Uterus (tissue), 4 donors: Measurements from ENCODE around the gene CHMP6. TPM values are rescaled to one million over a fixed set of nuclear protein-coding genes. Genes with fewer than 3 reads are reported as not detected.

ENCODE experiments used
- DNase-seq, 2 donors: peaks; one replicate each; pipeline ENCODE4 v3.0.0-alpha.2; 2019 to 2020
- H3K27ac ChIP-seq, 2 donors: fragments of 200-600 bp; sonication (generic); 1 replicate in 1 of 2; 2 replicates in 1 of 2; pipeline ENCODE4 v1.5.1; 2016 to 2018
- H3K27me3 ChIP-seq, 2 donors: fragments of 200-600 bp; sonication (generic); one replicate each; pipeline ENCODE4 v1.5.1; 2018 to 2019; ENCODE audit warnings: control low read depth in 1 of 2
- H3K36me3 ChIP-seq, 2 donors: fragments of 200-600 bp; sonication (generic); one replicate each; pipeline ENCODE4 v1.5.1; 2019; ENCODE audit warnings: control low read depth in 1 of 2
- H3K4me1 ChIP-seq, 2 donors: fragments of 200-600 bp; sonication (generic); one replicate each; pipeline ENCODE4 v1.5.1; 2018 to 2019; ENCODE audit warnings: control low read depth in 1 of 2
- H3K4me3 ChIP-seq, 2 donors: fragments of 200-600 bp; sonication (generic); 1 replicate in 1 of 2; 2 replicates in 1 of 2; pipeline ENCODE4 v1.5.1; 2018 to 2019; ENCODE audit warnings: mild to moderate bottlenecking in 1 of 2
- H3K9me3 ChIP-seq, 2 donors: fragments of 200-600 bp; sonication (generic); one replicate each; pipeline ENCODE4 v1.5.1; 2019; ENCODE audit warnings: control low read depth in 1 of 2
- CTCF ChIP-seq, 4 experiments: fragments of 200-600 bp in 2 of 4; fragments of 450-650 bp in 2 of 4; sonication (generic) in 2 of 4; IDR thresholded peaks; one replicate each; pipeline ENCODE4 v1.5.1; 2016 to 2019; ENCODE audit warnings: antibody characterized with exemption in 4 of 4, mild to moderate bottlenecking in 2 of 4, moderate library complexity in 1 of 4
- POLR2A ChIP-seq, 2 donors: fragments of 450-650 bp; IDR thresholded peaks; one replicate each; pipeline ENCODE4 v1.6.1; 2016; ENCODE audit warnings: antibody characterized with exemption in 2 of 2, mild to moderate bottlenecking in 1 of 2, moderate library complexity in 1 of 2
- intact Hi-C: fragments of 100-400 bp; cut with DNase I; formaldehyde crosslinking; loops from one replicate; pipeline ENCODE4 v1.15.1; 2023; ENCODE audit warnings: low total_unique reads
- total RNA-seq, 4 donors: library from RNA; depleted of rRNA in 3 of 4; stranded (reverse); fragments of >200 nt in 3 of 4; gene quantifications; one replicate each; pipeline versions ENCODE4 v1.1.0 to v1.2.4, GENCODE V29; 2014 to 2023
- donor health status: DM: yes; HTN: yes; CAD: no.

The CHMP6 gene
- total RNA-seq, 4 donors from 2014 or later, result 3.6 to 33.2 (median 19.8) TPM

DNA sequence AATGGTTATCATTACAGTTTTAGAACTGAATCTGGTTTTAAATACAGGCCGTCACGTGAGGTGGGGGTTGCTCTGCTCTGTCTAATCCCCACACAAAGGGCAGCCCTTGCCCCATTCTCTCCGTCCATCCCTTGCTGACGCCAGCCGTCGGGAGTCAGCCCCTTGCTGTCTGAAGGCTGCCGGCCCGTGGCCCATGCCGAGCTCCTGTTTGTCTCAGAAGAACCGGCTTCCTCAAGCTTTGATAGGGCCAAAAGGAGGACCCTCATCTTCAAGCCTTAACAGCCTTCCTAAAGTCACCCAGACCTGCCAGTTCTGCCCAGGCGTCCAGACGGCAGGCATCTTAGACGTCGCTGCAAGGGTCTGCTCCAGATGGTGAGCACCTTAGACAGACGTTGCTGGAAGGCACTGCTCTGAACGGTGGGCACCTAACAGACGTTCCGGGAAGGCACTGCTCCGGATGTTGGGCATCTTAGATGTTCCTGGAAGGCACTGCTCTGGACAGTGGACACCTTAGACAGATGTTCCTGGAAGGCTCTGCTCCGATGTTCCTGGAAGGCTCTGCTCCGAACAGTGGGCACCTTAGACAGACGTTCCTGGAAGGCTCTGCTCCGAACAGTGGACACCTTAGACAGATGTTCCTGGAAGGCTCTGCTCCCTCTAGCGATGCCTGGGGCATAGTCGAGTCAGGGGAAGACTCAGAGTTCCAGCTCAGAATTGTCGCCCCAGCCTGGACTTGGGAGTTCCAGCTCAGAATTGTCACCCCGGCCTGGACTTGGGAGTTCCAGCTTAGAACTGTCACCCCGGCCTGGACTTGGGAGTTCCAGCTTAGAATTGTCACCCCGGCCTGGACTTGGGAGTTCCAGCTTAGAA lies 35.1 kb upstream of the CHMP6 start:
- Histone ChIP-seq H3K9me3 (no peaks in the 10 kb centered on the region), H3K27me3 (no peaks in the 10 kb centered on the region), H3K4me1 (peaks cover 5 to 24% of the 10 kb centered on the region in 2 donors), H3K27ac (peak overlapping the region in 1 of 2 donors; percentile 23), H3K36me3 (no peaks in the 10 kb centered on the region), H3K4me3 (no peak overlapping the region)
- intact Hi-C loops, result no loop called here
- DNase-seq, result peak in 1 of 2 donors; percentile 12
- TF ChIP-seq CTCF (IDR thresholded peaks at IDR 0.05) (no peak), POLR2A (IDR thresholded peaks at IDR 0.05) (no peak)

GRCh38 chr17:80957461-80957941 lies 34.1 kb upstream of the CHMP6 start:
- H3K36me3 ChIP-seq, result no peaks in the 10 kb centered on the region
- peak overlapping the region in 1 of 2 donors; percentile 92 for H3K27ac ChIP-seq
- no peaks in the 10 kb centered on the region for H3K27me3 ChIP-seq
- no peak overlapping the region for H3K4me3 ChIP-seq
- TF ChIP-seq CTCF (IDR thresholded peaks at IDR 0.05) (no peak), POLR2A (IDR thresholded peaks at IDR 0.05) (no peak)
- DNase-seq, result peak in 1 of 2 donors; percentile 16
- no peaks in the 10 kb centered on the region for H3K9me3 ChIP-seq
- peaks cover 10 to 30% of the 10 kb centered on the region in 2 donors for H3K4me1 ChIP-seq
- intact Hi-C loops, result no loop called here

- Histone ChIP-seq H3K27me3 (no peaks in the 10 kb centered on the region), H3K36me3 (no peaks in the 10 kb centered on the region), H3K9me3 (no peaks in the 10 kb centered on the region), H3K4me3 (no peak overlapping the region), H3K4me1 (peaks cover 10 to 32% of the 10 kb centered on the region in 2 donors), H3K27ac (peak overlapping the region; percentile 86 to 92)
- TF ChIP-seq POLR2A (IDR thresholded peaks at IDR 0.05) (no peak), CTCF (IDR thresholded peaks at IDR 0.05) (peak; percentile 22 to 44 (median 28))
- intact Hi-C loops, result loop anchor here (10.0 kb wide), 1 partner anchor 95 kb away; no protein-coding TSS in a partner anchor
- peak; percentile 93 to 95 for DNase-seq
Observed at GRCh38 chr17:80959330-80960036, 32.2 kb upstream of the CHMP6 start.

GRCh38 chr17:80960037-80960796 lies 31.4 kb upstream of the CHMP6 start:
- H3K4me3 ChIP-seq, result no peak overlapping the region
- H3K27ac ChIP-seq, result peak overlapping the region; percentile 86 to 92
- no peaks in the 10 kb centered on the region for H3K36me3 ChIP-seq
- no peaks in the 10 kb centered on the region for H3K9me3 ChIP-seq
- peaks cover 10 to 32% of the 10 kb centered on the region in 2 donors for H3K4me1 ChIP-seq
- TF ChIP-seq CTCF (IDR thresholded peaks at IDR 0.05) (no peak), POLR2A (IDR thresholded peaks at IDR 0.05) (no peak)
- intact Hi-C loops, result loop anchor here (10.0 kb wide), 1 partner anchor 95 kb away; no protein-coding TSS in a partner anchor
- H3K27me3 ChIP-seq, result no peaks in the 10 kb centered on the region
- DNase-seq, result no peak
